Adrenal gland (tissue), 5 donors: ENCODE data around the gene SRRM2.

Experiments used
- CTCF ChIP-seq, 6 experiments: fragments of 450-650 bp in 4 of 6; fragments of 200-600 bp in 2 of 6; sonication (generic) in 1 of 6; IDR thresholded peaks; 1 replicate in 5 of 6; 2 replicates in 1 of 6; pipeline versions ENCODE4 v1.5.1 to v1.8.0; 2016 to 2021; ENCODE audit warnings: antibody characterized with exemption in 6 of 6, mild to moderate bottlenecking in 2 of 6, moderate library complexity in 1 of 6
- POLR2A ChIP-seq, 2 donors: fragments of 450-650 bp; IDR thresholded peaks; one replicate each; pipeline ENCODE4 v1.6.1; 2017; ENCODE audit warnings: antibody characterized with exemption in 2 of 2, mild to moderate bottlenecking in 2 of 2, moderate library complexity in 1 of 2
- donor health status: DM: no; HTN: no; CAD: no.

- TF ChIP-seq POLR2A (IDR thresholded peaks at IDR 0.05) (peak in 1 of 2 donors; percentile 54), CTCF (IDR thresholded peaks at IDR 0.05) (no peak)
Observed at GRCh38 chr16:2767891-2768290, 15.5 kb downstream of the SRRM2 start.
